ENCODE measurements around the gene ITPRIP. TPM values are rescaled to one million over a fixed set of nuclear protein-coding genes. Genes with fewer than 3 reads are reported as not detected.

ITPRIP gene
- total RNA-seq, 1 experiment from 2014 or later: 1.7 TPM

DNA sequence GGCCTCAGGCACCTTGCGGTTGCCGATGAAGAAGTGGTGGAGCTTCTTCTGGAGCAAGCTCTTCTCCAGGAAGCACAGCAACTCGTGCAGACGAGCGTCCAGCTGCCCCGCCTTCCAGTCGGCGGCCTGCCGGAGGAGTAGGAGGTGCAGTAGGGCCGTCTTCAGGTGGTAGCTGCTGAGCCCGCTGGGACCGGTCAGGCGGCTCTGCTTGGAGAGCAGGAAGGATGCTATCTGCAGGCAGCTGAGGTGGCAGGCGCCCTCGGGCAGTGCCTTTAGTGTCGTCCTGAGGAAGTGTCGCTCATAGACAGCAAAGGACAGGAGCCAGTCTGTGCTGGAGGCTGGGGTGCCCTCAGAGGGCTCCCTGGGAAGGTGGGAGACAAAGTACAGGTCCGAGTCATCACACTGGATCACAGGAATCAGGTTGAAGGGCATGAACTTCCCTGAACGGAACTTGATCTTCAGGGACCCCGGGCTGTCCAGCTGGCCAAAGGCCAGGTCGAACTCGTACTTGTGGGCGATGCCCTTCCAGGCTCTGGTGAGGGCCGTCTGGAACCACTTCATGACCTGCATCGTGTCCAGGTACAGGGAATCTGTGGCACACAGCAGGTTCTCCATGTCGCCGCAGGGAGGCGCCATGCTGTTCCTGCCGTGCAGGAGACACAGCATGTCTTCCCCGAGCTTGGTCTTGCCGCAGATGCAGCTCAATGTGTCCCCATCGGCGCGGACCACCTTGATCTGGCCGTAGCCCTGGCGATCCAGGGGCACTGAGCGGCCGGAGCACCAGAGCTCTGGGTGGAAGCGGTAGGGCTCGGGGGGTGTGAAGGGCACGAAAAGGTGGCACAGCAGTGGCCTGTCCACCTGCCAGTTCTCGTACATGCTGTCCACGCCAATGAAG lies 23.4 kb downstream of the ITPRIP start:
- no peaks in the 10 kb centered on the region for H3K36me3 Mint-ChIP-seq (ENCODE audit: insufficient read depth, unreplicated experiment)
- TF ChIP-seq CTCF (IDR thresholded peaks at IDR 0.05; ENCODE audit: unreplicated experiment): no peak
- intact Hi-C loops (cut with micrococcal nuclease; ENCODE audit: unreplicated experiment): no loop called here
- H3K27me3 Mint-ChIP-seq (ENCODE audit: unreplicated experiment): peaks cover 15% of the 10 kb centered on the region
- H3K9me3 Mint-ChIP-seq (ENCODE audit: low read depth, unreplicated experiment): no peaks in the 10 kb centered on the region
- no TSS peak for BruUV-seq (replicated peaks)
- CTCF ChIA-PET: no interaction called here
- no peak overlapping the region for H3K4me3 Mint-ChIP-seq (ENCODE audit: low read depth, unreplicated experiment)
- H3K27ac Mint-ChIP-seq (ENCODE audit: unreplicated experiment): no peak overlapping the region
- H3K4me1 Mint-ChIP-seq (ENCODE audit: low read depth, unreplicated experiment): peaks cover 11% of the 10 kb centered on the region
- no peak for DNase-seq

- no peak overlapping the region for H3K4me3 Mint-ChIP-seq (ENCODE audit: low read depth, unreplicated experiment)
- H3K9me3 Mint-ChIP-seq (ENCODE audit: low read depth, unreplicated experiment): no peaks in the 10 kb centered on the region
- DNase-seq: no peak
- H3K36me3 Mint-ChIP-seq (ENCODE audit: insufficient read depth, unreplicated experiment): no peaks in the 10 kb centered on the region
- no peak overlapping the region for H3K27ac Mint-ChIP-seq (ENCODE audit: unreplicated experiment)
- TF ChIP-seq CTCF (IDR thresholded peaks at IDR 0.05; ENCODE audit: unreplicated experiment): no peak
- intact Hi-C loops (cut with micrococcal nuclease; ENCODE audit: unreplicated experiment): no loop called here
- H3K27me3 Mint-ChIP-seq (ENCODE audit: unreplicated experiment): no peaks in the 10 kb centered on the region
- BruUV-seq (replicated peaks): no TSS peak
- peaks cover under 1% of the 10 kb centered on the region for H3K4me1 Mint-ChIP-seq (ENCODE audit: low read depth, unreplicated experiment)
- CTCF ChIA-PET: no interaction called here
Observed at GRCh38 chr10:104311184-104311720, 27.0 kb downstream of the ITPRIP start.

- CTCF ChIA-PET: no interaction called here
- no peak for TF ChIP-seq CTCF (IDR thresholded peaks at IDR 0.05; ENCODE audit: unreplicated experiment)
- no TSS peak for BruUV-seq (replicated peaks)
- H3K27me3 Mint-ChIP-seq (ENCODE audit: unreplicated experiment): no peaks in the 10 kb centered on the region
- peaks cover 8% of the 10 kb centered on the region for H3K36me3 Mint-ChIP-seq (ENCODE audit: insufficient read depth, unreplicated experiment)
- intact Hi-C loops (cut with micrococcal nuclease; ENCODE audit: unreplicated experiment): no loop called here
- no peaks in the 10 kb centered on the region for H3K9me3 Mint-ChIP-seq (ENCODE audit: low read depth, unreplicated experiment)
- H3K4me3 Mint-ChIP-seq (ENCODE audit: low read depth, unreplicated experiment): no peak overlapping the region
- no peak overlapping the region for H3K27ac Mint-ChIP-seq (ENCODE audit: unreplicated experiment)
- H3K4me1 Mint-ChIP-seq (ENCODE audit: low read depth, unreplicated experiment): peaks cover 9% of the 10 kb centered on the region
- DNase-seq: no peak
Observed at GRCh38 chr10:104309980-104310978, 28.0 kb downstream of the ITPRIP start.

- Mint-ChIP-seq H3K4me1 (ENCODE audit: low read depth, unreplicated experiment) (peaks cover 9% of the 10 kb centered on the region), H3K27me3 (ENCODE audit: unreplicated experiment) (no peaks in the 10 kb centered on the region), H3K4me3 (ENCODE audit: low read depth, unreplicated experiment) (no peak overlapping the region), H3K27ac (ENCODE audit: unreplicated experiment) (no peak overlapping the region), H3K36me3 (ENCODE audit: insufficient read depth, unreplicated experiment) (peaks cover 8% of the 10 kb centered on the region), H3K9me3 (ENCODE audit: low read depth, unreplicated experiment) (no peaks in the 10 kb centered on the region)
- BruUV-seq (replicated peaks): no TSS peak
- CTCF ChIA-PET: no interaction called here
- intact Hi-C loops (cut with micrococcal nuclease; ENCODE audit: unreplicated experiment): no loop called here
- no peak for DNase-seq
- no peak for TF ChIP-seq CTCF (IDR thresholded peaks at IDR 0.05; ENCODE audit: unreplicated experiment)
Observed at GRCh38 chr10:104308439-104308903, 29.8 kb downstream of the ITPRIP start.
